DOHH2 (cell line): ENCODE results near the gene OGDHL.

Experiments used
- CTCF ChIP-seq: fragments of 200-600 bp; sonication (generic); IDR thresholded peaks from one replicate; pipeline ENCODE4 v1.5.1; 2014; ENCODE audit warnings: antibody characterized with exemption, mild to moderate bottlenecking, low read depth, low read length; ENCODE audit not compliant: poor library complexity, severe bottlenecking
- EZH2phosphoT487 ChIP-seq: fragments of 200-600 bp; sonication (generic); IDR thresholded peaks from 2 replicates; pipeline ENCODE4 v1.6.1; 2017; ENCODE audit warnings: borderline replicate concordance, mild to moderate bottlenecking, antibody characterized with exemption, low read length, moderate library complexity, mixed read lengths

GRCh38 chr10:49735848-49736563 lies 26.1 kb downstream of the OGDHL start:
- TF ChIP-seq CTCF (no peak), EZH2phosphoT487 (no peak)
